GM23248 (cell line): ENCODE measurements around the gene NT5DC1. TPM values are rescaled to one million over a fixed set of nuclear protein-coding genes. Genes with fewer than 3 reads are reported as not detected.

Experiments
- DNase-seq: peaks from one replicate; pipeline ENCODE4 v3.0.0-alpha.2; 2015
- H2AFZ ChIP-seq: fragments of 200-600 bp; sonication (generic); 2 replicates; pipeline ENCODE4 v1.6.1; 2016; ENCODE audit warnings: antibody characterized with exemption
- H3F3A ChIP-seq: fragments of 200-600 bp; sonication (generic); 2 replicates; pipeline ENCODE4 v1.6.1; 2016; ENCODE audit warnings: mild to moderate bottlenecking, antibody characterized with exemption, mixed run types; ENCODE audit not compliant: insufficient read depth
- H3K27ac ChIP-seq: fragments of 200-600 bp; sonication (generic); 2 replicates; pipeline ENCODE4 v1.5.1; 2016; ENCODE audit warnings: mild to moderate bottlenecking
- H3K27me3 ChIP-seq: fragments of 200-600 bp; sonication (generic); replicated peaks from 2 replicates; pipeline ENCODE4 v1.6.1; 2016; ENCODE audit warnings: mild to moderate bottlenecking; ENCODE audit not compliant: insufficient read depth
- H3K36me3 ChIP-seq: fragments of 200-600 bp; sonication (generic); 2 replicates; pipeline ENCODE4 v1.6.1; 2016; ENCODE audit warnings: low read depth, mild to moderate bottlenecking
- H3K4me1 ChIP-seq: fragments of 200-600 bp; sonication (generic); 2 replicates; pipeline ENCODE4 v1.6.1; 2016; ENCODE audit warnings: mild to moderate bottlenecking; ENCODE audit not compliant: insufficient read depth
- H3K4me2 ChIP-seq: fragments of 200-600 bp; sonication (generic); one replicate; pipeline ENCODE4 v1.6.1; 2016; ENCODE audit warnings: mild to moderate bottlenecking; ENCODE audit not compliant: unreplicated experiment
- H3K4me3 ChIP-seq: fragments of 200-600 bp; sonication (generic); 2 replicates; pipeline ENCODE4 v1.5.1; 2016; ENCODE audit warnings: mild to moderate bottlenecking
- H3K79me2 ChIP-seq: fragments of 200-600 bp; sonication (generic); 2 replicates; pipeline ENCODE4 v1.6.1; 2016; ENCODE audit warnings: mild to moderate bottlenecking; ENCODE audit not compliant: insufficient read depth
- H3K9ac ChIP-seq: fragments of 200-600 bp; sonication (generic); 2 replicates; pipeline ENCODE4 v1.6.1; 2016; ENCODE audit warnings: mild to moderate bottlenecking
- H3K9me2 ChIP-seq: fragments of 200-600 bp; sonication (generic); 2 replicates; pipeline ENCODE4 v1.6.1; 2016; ENCODE audit warnings: mixed run types, mild to moderate bottlenecking, moderate library complexity; ENCODE audit not compliant: insufficient read depth
- H3K9me3 ChIP-seq: fragments of 200-600 bp; sonication (generic); one replicate; pipeline ENCODE4 v1.6.1; 2017; ENCODE audit warnings: low read depth
- H4K20me1 ChIP-seq: fragments of 200-600 bp; sonication (generic); 2 replicates; pipeline ENCODE4 v1.6.0; 2016; ENCODE audit not compliant: insufficient read depth
- EZH2 ChIP-seq: fragments of 200-600 bp; sonication (generic); IDR thresholded peaks from 2 replicates; pipeline ENCODE4 v1.6.1; 2018; ENCODE audit warnings: antibody characterized with exemption, mild to moderate bottlenecking; ENCODE audit not compliant: insufficient read depth, poor library complexity, severe bottlenecking
- EZH2phosphoT487 ChIP-seq: fragments of 200-600 bp; sonication (generic); IDR thresholded peaks from 2 replicates; pipeline ENCODE4 v1.6.1; 2018; ENCODE audit warnings: antibody characterized with exemption, moderate library complexity, mild to moderate bottlenecking, low read depth; ENCODE audit not compliant: insufficient read depth
- WGBS, 2 experiments: methylation state at CpG; one replicate each; pipeline ENCODE4 v1.1.6; 2015 to 2017; ENCODE audit warnings: low lambda C conversion rate in 2 of 2, low coverage in 1 of 2; ENCODE audit errors: missing lambda C conversion rate in 2 of 2; 5-methylcytosine and 5-hydroxymethylcytosine counted together
- in situ Hi-C: fragments of 300-500 bp; cut with MboI; formaldehyde crosslinking; loops from 2 replicates; pipeline ENCODE4 v1.15.0; 2020
- polyA plus RNA-seq: library from polyadenylated mRNA; unstranded; fragments of >200 nt; fragmentation: Nextera tagmentation; extraction: Ambion mirVana; gene quantifications from 2 replicates; pipeline ENCODE4 v1.2.1, GENCODE V29; 2016
- total RNA-seq: library from RNA; depleted of rRNA; stranded (reverse); fragments of >200 nt; shearing (Covaris generic); gene quantifications from 2 replicates; pipeline ENCODE4 v1.2.3, GENCODE V29; 2014

NT5DC1 gene
- total and polyA plus RNA-seq, 2 experiments from 2014 or later = 3.4 to 15.4 TPM

- peak overlapping the region; percentile 81 for H3K4me2 ChIP-seq
- WGBS, 2 experiments = 78 to 80% methylated on average over 11 of the region's 11 CpGs
- H3K4me3 ChIP-seq = peak overlapping the region; percentile 82
- H3K4me1 ChIP-seq = peaks cover 47% of the 10 kb centered on the region
- H2AFZ ChIP-seq = no peak overlapping the region
- peaks cover 7% of the 10 kb centered on the region; the same call in 1 of the 2 replicates for H3F3A ChIP-seq
- H3K9me2 ChIP-seq = no peaks in the 10 kb centered on the region
- peak overlapping the region; percentile 91 for H3K27ac ChIP-seq
- H3K79me2 ChIP-seq = peaks cover 80% of the 10 kb centered on the region
- H3K27me3 ChIP-seq = no peaks in the 10 kb centered on the region
- DNase-seq = no peak
- peaks cover 15% of the 10 kb centered on the region; the same call in 1 of the 2 replicates for H4K20me1 ChIP-seq
- TF ChIP-seq EZH2 = no peak
- no peak for TF ChIP-seq EZH2phosphoT487
- H3K9me3 ChIP-seq = no peaks in the 10 kb centered on the region
- in situ Hi-C loops = no loop called here
- peaks cover 13% of the 10 kb centered on the region; the same call in 1 of the 2 replicates for H3K36me3 ChIP-seq
- H3K9ac ChIP-seq = peak overlapping the region; percentile 99
Observed at GRCh38 chr6:116278481-116278829, 177.8 kb downstream of the NT5DC1 start.

GRCh38 chr6:116278854-116279231 is 178.2 kb downstream of the NT5DC1 start:
- H3K36me3 ChIP-seq = peaks cover 13% of the 10 kb centered on the region; the same call in 1 of the 2 replicates
- peaks cover 15% of the 10 kb centered on the region; the same call in 1 of the 2 replicates for H4K20me1 ChIP-seq
- H3K27me3 ChIP-seq = no peaks in the 10 kb centered on the region
- H3K9ac ChIP-seq = peak overlapping the region; percentile 99
- no peaks in the 10 kb centered on the region for H3K9me2 ChIP-seq
- H3F3A ChIP-seq = peaks cover 7% of the 10 kb centered on the region; the same call in 1 of the 2 replicates
- H3K79me2 ChIP-seq = peaks cover 79% of the 10 kb centered on the region
- H3K27ac ChIP-seq = peak overlapping the region; percentile 91
- peaks cover 47% of the 10 kb centered on the region for H3K4me1 ChIP-seq
- peak overlapping the region; percentile 81 for H3K4me2 ChIP-seq
- no peaks in the 10 kb centered on the region for H3K9me3 ChIP-seq
- WGBS, 2 experiments = 20 to 21% methylated on average over 12 of the region's 12 CpGs
- DNase-seq = no peak
- H3K4me3 ChIP-seq = peak overlapping the region; percentile 82
- TF ChIP-seq EZH2phosphoT487 (no peak), EZH2 (no peak)
- peak overlapping the region; percentile 90 for H2AFZ ChIP-seq
- in situ Hi-C loops = no loop called here

- WGBS, 2 experiments = 1% methylated on average over 68 to 69 of the region's 71 CpGs
- peaks cover 15% of the 10 kb centered on the region; the same call in 1 of the 2 replicates for H4K20me1 ChIP-seq
- H3K4me3 ChIP-seq = peak within 1 kb of the TSS; percentile 82
- H3K27me3 ChIP-seq = no peaks in the 10 kb centered on the region
- peaks cover 7% of the 10 kb centered on the region; the same call in 1 of the 2 replicates for H3F3A ChIP-seq
- peaks cover 72% of the 10 kb centered on the region for H3K79me2 ChIP-seq
- no peaks in the 10 kb centered on the region for H3K9me3 ChIP-seq
- in situ Hi-C loops = loop anchor here (10.0 kb wide), 1 partner anchor 145 kb away; no protein-coding TSS in a partner anchor
- H3K36me3 ChIP-seq = peaks cover 7% of the 10 kb centered on the region; the same call in 1 of the 2 replicates
- H3K4me2 ChIP-seq = peak within 1 kb of the TSS; percentile 81
- TF ChIP-seq EZH2phosphoT487 (no peak), EZH2 (no peak)
- H2AFZ ChIP-seq = peak within 1 kb of the TSS; percentile 90
- peak within 1 kb of the TSS; percentile 99 for H3K9ac ChIP-seq
- peak within 1 kb of the TSS; percentile 91 for H3K27ac ChIP-seq
- DNase-seq = peak; percentile 100
- H3K9me2 ChIP-seq = no peaks in the 10 kb centered on the region
- peaks cover 47% of the 10 kb centered on the region for H3K4me1 ChIP-seq
Observed at GRCh38 chr6:116279232-116280160, 178.8 kb downstream of the NT5DC1 start, which contains the start of gene TSPYL1. TSS of gene TSPYL1 (minus strand) at chr6:116279930. CDS start at chr6:116279830, 100 bp downstream.

- WGBS, 2 experiments = 16 to 19% methylated on average over 8 of the region's 8 CpGs
- no peak for TF ChIP-seq EZH2phosphoT487
- TF ChIP-seq EZH2 = no peak
- in situ Hi-C loops = loop anchor here (10.0 kb wide), 1 partner anchor 144 kb away; no protein-coding TSS in a partner anchor
- Histone ChIP-seq H4K20me1 (peaks cover 15% of the 10 kb centered on the region; the same call in 1 of the 2 replicates), H3K4me1 (peaks cover 38% of the 10 kb centered on the region), H3K27ac (peak overlapping the region; percentile 91), H3K9ac (peak overlapping the region; percentile 99), H3K9me2 (no peaks in the 10 kb centered on the region), H3F3A (peaks cover 7% of the 10 kb centered on the region; the same call in 1 of the 2 replicates), H3K27me3 (no peaks in the 10 kb centered on the region), H3K36me3 (no peaks in the 10 kb centered on the region), H3K9me3 (no peaks in the 10 kb centered on the region), H3K4me3 (peak overlapping the region; percentile 82), H2AFZ (peak overlapping the region; percentile 90), H3K79me2 (peaks cover 64% of the 10 kb centered on the region), H3K4me2 (peak overlapping the region; percentile 81)
- DNase-seq = peak; percentile 26
Observed at GRCh38 chr6:116280161-116280932, 179.7 kb downstream of the NT5DC1 start.
